ENCODE measurements around the gene MFNG. TPM values are rescaled to one million over a fixed set of nuclear protein-coding genes. Genes with fewer than 3 reads are reported as not detected.
A peak's percentile ranks its signal among the peaks of the same experiment; 100 is the strongest.

MFNG gene, protein sequence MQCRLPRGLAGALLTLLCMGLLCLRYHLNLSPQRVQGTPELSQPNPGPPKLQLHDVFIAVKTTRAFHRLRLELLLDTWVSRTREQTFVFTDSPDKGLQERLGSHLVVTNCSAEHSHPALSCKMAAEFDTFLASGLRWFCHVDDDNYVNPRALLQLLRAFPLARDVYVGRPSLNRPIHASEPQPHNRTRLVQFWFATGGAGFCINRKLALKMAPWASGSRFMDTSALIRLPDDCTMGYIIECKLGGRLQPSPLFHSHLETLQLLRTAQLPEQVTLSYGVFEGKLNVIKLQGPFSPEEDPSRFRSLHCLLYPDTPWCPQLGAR
- not detected in 2 replicates for polyA plus RNA-seq (2011; rRNA removed)
- not detected in 2 replicates for polyA minus RNA-seq (2011; rRNA and poly(A)+ RNA removed)

DNA sequence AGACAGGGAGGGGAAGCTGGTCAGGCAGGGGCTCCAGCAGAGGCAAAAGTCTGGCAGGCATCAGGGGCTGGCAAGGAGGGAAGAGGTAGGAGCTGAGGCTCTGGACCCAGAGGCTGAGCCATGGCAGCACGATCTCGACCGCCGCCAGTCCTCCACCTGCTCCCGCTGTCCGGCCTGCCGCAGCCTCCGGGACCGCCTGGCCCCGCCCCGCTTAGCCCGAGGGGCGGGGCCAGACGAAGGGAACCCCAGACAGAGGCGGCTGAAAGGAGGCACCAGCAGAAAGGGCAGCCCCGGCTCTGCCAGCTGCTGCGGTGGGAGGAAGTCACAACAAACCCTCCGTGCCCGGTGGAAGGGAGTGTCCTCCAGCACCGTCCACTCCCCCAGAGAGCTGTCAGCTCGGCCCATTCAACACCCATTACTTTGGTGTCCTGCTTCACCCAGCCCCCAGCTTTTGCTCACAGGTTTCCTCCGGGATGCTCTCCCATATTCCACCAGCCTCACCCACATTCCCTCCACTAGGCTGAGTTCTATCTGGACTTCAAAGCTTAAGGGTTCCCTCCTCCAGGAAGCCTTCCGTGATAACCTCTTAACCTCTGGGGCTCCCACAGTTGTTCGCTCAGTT lies at the start of gene MFNG:
MFNG (minus strand) TSS at position 161 of the 622 bp plus-strand sequence. CDS start 207 bp downstream, outside the sequence.
- Histone ChIP-seq H3K4me3 (ENCODE audit: low read depth, low read length) (no peak within 1 kb of the TSS), H3K27me3 (ENCODE audit: control insufficient read depth, insufficient read depth, low read length) (no peaks in the 10 kb centered on the region), H3K36me3 (ENCODE audit: control insufficient read depth, insufficient read depth, low read length) (peaks cover 1% of the 10 kb centered on the region; the same call in 1 of the 2 replicates)
- TF ChIP-seq, protein P1, sequence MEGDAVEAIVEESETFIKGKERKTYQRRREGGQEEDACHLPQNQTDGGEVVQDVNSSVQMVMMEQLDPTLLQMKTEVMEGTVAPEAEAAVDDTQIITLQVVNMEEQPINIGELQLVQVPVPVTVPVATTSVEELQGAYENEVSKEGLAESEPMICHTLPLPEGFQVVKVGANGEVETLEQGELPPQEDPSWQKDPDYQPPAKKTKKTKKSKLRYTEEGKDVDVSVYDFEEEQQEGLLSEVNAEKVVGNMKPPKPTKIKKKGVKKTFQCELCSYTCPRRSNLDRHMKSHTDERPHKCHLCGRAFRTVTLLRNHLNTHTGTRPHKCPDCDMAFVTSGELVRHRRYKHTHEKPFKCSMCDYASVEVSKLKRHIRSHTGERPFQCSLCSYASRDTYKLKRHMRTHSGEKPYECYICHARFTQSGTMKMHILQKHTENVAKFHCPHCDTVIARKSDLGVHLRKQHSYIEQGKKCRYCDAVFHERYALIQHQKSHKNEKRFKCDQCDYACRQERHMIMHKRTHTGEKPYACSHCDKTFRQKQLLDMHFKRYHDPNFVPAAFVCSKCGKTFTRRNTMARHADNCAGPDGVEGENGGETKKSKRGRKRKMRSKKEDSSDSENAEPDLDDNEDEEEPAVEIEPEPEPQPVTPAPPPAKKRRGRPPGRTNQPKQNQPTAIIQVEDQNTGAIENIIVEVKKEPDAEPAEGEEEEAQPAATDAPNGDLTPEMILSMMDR (IDR thresholded peaks at IDR 0.05; ENCODE audit: insufficient read depth, low read depth, low read length) = peak; percentile 13; the same call in 1 of the 2 replicates
- ChIA-PET CTCF (interaction anchor here (0.8 to 1.6 kb wide), 5 partner anchors 14 to 75 kb away, joined by 3 to 6 read pairs (median 3); no protein-coding TSS in a partner anchor), POLR2A (no interaction called here)
- DNase-seq (ENCODE audit: low read depth) = no peak

DNA sequence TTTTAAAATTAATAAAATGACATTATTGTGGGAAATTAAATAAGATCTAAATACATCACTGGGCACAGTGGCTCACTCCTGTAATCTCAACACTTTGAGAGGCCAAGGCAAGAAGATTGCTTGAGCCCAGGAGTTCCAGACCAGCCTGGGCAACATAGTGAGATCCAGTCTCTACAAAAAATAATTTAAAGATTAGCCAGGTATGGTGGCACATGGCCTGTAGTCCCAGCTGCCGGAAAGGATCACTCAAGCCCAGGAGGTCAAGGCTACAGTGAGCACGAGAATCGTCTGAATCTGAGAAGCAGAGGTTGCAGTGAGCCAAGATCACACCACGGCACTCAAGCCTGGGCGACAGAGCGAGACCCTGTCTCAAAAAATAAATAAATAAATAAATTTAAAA lies 49.0 kb upstream of the MFNG start:
- TF ChIP-seq, protein P1 (IDR thresholded peaks at IDR 0.05; ENCODE audit: insufficient read depth, low read depth, low read length) = no peak
- Histone ChIP-seq H3K36me3 (ENCODE audit: control insufficient read depth, insufficient read depth, low read length) (no peaks in the 10 kb centered on the region), H3K4me3 (ENCODE audit: low read depth, low read length) (no peak overlapping the region), H3K27me3 (ENCODE audit: control insufficient read depth, insufficient read depth, low read length) (no peaks in the 10 kb centered on the region)
- CTCF ChIA-PET = interaction anchor here (0.9 kb wide), 1 partner anchor 72 kb away, joined by 3 read pairs; no protein-coding TSS in a partner anchor
- no peak for DNase-seq (ENCODE audit: low read depth)
- POLR2A ChIA-PET = no interaction called here

DNA sequence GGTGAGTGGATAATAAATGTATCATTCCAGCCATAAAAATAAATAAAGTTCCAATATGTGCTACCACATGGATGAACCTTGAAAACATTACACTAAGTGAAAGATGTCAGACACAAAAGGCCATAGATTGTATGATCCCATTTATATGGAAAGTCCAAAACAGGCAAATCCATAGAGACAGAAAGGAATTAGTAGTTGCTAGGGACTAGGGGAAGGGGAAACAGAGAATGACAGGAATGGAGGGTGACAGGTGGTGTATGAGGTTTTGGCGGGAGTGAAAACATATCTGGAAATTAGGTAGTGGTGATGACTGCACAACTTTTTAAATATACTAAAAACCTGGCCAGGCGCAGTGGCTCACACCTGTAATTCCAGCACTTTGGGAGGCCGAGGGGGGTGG lies 48.3 kb upstream of the MFNG start:
- Histone ChIP-seq H3K27me3 (ENCODE audit: control insufficient read depth, insufficient read depth, low read length) (no peaks in the 10 kb centered on the region), H3K4me3 (ENCODE audit: low read depth, low read length) (no peak overlapping the region), H3K36me3 (ENCODE audit: control insufficient read depth, insufficient read depth, low read length) (no peaks in the 10 kb centered on the region)
- CTCF ChIA-PET = interaction anchor here (0.9 to 1.4 kb wide), 2 partner anchors 58 to 72 kb away, joined by 3 to 7 read pairs; no protein-coding TSS in a partner anchor
- no peak for DNase-seq (ENCODE audit: low read depth)
- POLR2A ChIA-PET = no interaction called here
- TF ChIP-seq, protein P1 (IDR thresholded peaks at IDR 0.05; ENCODE audit: insufficient read depth, low read depth, low read length) = no peak

DNA sequence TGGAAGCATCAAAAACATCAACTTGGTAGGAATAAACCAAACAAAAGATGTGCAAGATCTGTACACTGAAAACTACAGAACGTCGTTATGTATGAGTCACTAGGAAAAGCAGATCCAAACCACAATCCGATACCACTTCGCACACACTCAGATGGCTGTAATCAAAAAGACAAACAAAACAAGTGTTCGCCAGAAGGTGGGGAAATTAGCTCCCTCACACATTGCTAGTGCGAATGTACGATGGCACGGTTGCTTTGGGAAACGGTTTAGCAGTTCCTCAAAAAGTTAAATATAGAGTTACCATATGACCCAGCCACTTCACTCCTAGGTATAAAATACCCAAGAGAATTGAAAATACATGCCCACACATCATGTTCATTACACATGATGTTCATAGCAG lies 47.8 kb upstream of the MFNG start:
- CTCF ChIA-PET = interaction anchor here (0.7 to 1.4 kb wide), 3 partner anchors 58 to 110 kb away, joined by 3 to 7 read pairs (median 3); no protein-coding TSS in a partner anchor
- H3K4me3 ChIP-seq (ENCODE audit: low read depth, low read length) = no peak overlapping the region
- POLR2A ChIA-PET = interaction anchor here (0.6 kb wide), 1 partner anchor 203 kb away, joined by 3 read pairs; no protein-coding TSS in a partner anchor
- no peaks in the 10 kb centered on the region for H3K27me3 ChIP-seq (ENCODE audit: control insufficient read depth, insufficient read depth, low read length)
- TF ChIP-seq, protein P1 (IDR thresholded peaks at IDR 0.05; ENCODE audit: insufficient read depth, low read depth, low read length) = no peak
- DNase-seq (ENCODE audit: low read depth) = no peak
- H3K36me3 ChIP-seq (ENCODE audit: control insufficient read depth, insufficient read depth, low read length) = no peaks in the 10 kb centered on the region

All from BJ (cell line).